ENCODE measurements around the gene CRB2.

Gene CRB2

GRCh38 chr9:123395276-123395688, 39.3 kb downstream of the CRB2 start:
- TF ChIP-seq ZNF8 (CRISPR knock-in tag; IDR thresholded peaks at IDR 0.05) (no peak), ISL1 (CRISPR knock-in tag; IDR thresholded peaks at IDR 0.05) (no peak), PATZ1 (CRISPR knock-in tag; IDR thresholded peaks at IDR 0.05; ENCODE audit: borderline replicate concordance) (no peak), CSDC2 (CRISPR knock-in tag; IDR thresholded peaks at IDR 0.05) (no peak), CREB5 (CRISPR knock-in tag; IDR thresholded peaks at IDR 0.05; ENCODE audit: low read depth) (no peak), GLIS3 (CRISPR knock-in tag; IDR thresholded peaks at IDR 0.05) (no peak), TSHZ2 (CRISPR knock-in tag; IDR thresholded peaks at IDR 0.05) (no peak), ESRRG (CRISPR knock-in tag; IDR thresholded peaks at IDR 0.05) (no peak)
- ATAC-seq = no peak; the same call in 2 of the 3 replicates

DNA sequence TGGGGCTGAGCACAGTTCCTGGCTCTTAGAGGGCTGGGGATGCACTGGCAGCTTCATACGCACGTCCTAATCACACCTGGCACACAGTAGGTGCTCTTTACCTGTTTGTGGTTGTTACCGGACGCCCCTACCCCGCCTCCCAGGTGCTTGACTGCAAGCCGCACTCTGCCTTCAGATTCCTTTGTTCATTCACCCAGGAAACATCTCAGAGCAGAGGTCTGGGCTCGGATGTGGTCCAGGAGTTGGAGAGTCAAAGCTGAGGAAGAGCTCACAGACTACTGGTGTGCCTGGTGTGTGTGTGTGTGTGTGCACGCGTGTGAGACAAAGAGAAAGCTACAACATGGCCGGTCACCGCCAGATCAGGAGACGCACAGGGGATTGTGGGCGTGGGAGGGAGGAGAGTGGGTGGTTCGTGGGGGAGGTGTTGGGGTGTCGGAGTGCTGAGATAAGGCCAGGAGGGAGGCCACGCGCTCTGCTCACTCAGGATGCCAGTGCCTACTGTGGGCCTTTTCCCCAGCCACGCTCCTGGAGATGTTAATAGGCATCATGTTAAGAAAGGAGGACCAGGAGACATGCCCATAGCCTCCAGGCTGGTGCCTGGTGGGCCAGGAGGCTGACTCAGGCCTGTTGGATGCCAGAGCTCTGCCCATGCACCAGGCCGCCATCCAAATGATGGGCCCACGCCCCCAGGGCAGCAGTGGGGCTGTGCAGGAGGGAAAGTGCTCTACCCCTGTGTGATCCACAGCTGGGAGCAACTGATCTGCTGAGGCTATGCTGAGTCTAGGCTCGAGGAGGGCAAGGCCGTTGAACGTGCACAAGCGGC, 39.9 kb downstream of the CRB2 start:
- TF ChIP-seq TCF4 (CRISPR knock-in tag; IDR thresholded peaks at IDR 0.05; ENCODE audit: borderline replicate concordance) (no peak), ZFP30 (CRISPR knock-in tag; IDR thresholded peaks at IDR 0.05) (no peak), PATZ1 (CRISPR knock-in tag; IDR thresholded peaks at IDR 0.05; ENCODE audit: borderline replicate concordance) (no peak), ZC3H10 (CRISPR knock-in tag; IDR thresholded peaks at IDR 0.05) (no peak), CSDC2 (CRISPR knock-in tag; IDR thresholded peaks at IDR 0.05) (no peak), ISL1 (CRISPR knock-in tag; IDR thresholded peaks at IDR 0.05) (no peak), TOX (CRISPR knock-in tag; IDR thresholded peaks at IDR 0.05; ENCODE audit: borderline replicate concordance) (no peak), RARB (CRISPR knock-in tag; IDR thresholded peaks at IDR 0.05) (no peak), ESRRG (CRISPR knock-in tag; IDR thresholded peaks at IDR 0.05) (no peak), CREB5 (CRISPR knock-in tag; IDR thresholded peaks at IDR 0.05; ENCODE audit: low read depth) (no peak), ZNF8 (CRISPR knock-in tag; IDR thresholded peaks at IDR 0.05) (no peak), ZFP3 (CRISPR knock-in tag; IDR thresholded peaks at IDR 0.05) (no peak), ZNF565 (CRISPR knock-in tag; conservative IDR thresholded peaks at IDR 0.05; ENCODE audit: low read depth) (no peak), SNAI2 (CRISPR knock-in tag; IDR thresholded peaks at IDR 0.05) (no peak), CSRNP3 (CRISPR knock-in tag; IDR thresholded peaks at IDR 0.05) (no peak), BACH2 (CRISPR knock-in tag; IDR thresholded peaks at IDR 0.05; ENCODE audit: borderline replicate concordance) (no peak), OSR1 (CRISPR knock-in tag; IDR thresholded peaks at IDR 0.05) (no peak)
- TF ChIP-seq, protein P1, sequence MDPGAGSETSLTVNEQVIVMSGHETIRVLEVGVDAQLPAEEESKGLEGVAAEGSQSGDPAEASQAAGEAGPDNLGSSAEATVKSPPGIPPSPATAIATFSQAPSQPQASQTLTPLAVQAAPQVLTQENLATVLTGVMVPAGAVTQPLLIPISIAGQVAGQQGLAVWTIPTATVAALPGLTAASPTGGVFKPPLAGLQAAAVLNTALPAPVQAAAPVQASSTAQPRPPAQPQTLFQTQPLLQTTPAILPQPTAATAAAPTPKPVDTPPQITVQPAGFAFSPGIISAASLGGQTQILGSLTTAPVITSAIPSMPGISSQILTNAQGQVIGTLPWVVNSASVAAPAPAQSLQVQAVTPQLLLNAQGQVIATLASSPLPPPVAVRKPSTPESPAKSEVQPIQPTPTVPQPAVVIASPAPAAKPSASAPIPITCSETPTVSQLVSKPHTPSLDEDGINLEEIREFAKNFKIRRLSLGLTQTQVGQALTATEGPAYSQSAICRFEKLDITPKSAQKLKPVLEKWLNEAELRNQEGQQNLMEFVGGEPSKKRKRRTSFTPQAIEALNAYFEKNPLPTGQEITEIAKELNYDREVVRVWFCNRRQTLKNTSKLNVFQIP (CRISPR knock-in tag; IDR thresholded peaks at IDR 0.05; ENCODE audit: borderline replicate concordance, low read depth) = no peak
- no peak; the same call in none of the 3 replicates for ATAC-seq
